Measurements from ENCODE around the gene EBF4. TPM values are rescaled to one million over a fixed set of nuclear protein-coding genes. Genes with fewer than 3 reads are reported as not detected.
A peak's percentile ranks its signal among the peaks of the same experiment; 100 is the strongest.
"Not testable (repeated sequence)": the region's sequence is repeated elsewhere in the genome, so short reads cannot be mapped to it uniquely, and the experiment has no call there.

EBF4 gene
- total RNA-seq, 1 experiment from 2014 or later = not detected

- no peak for DNase-seq (ENCODE audit: low read depth)
Observed at GRCh38 chr20:2673453-2673852, 19.1 kb upstream of the EBF4 start.

GRCh38 chr20:2680046-2680445 lies 12.5 kb upstream of the EBF4 start:
- DNase-seq (ENCODE audit: low read depth) = no peak

GRCh38 chr20:2682040-2682439 lies 10.5 kb upstream of the EBF4 start:
- DNase-seq (ENCODE audit: low read depth) = not testable (repeated sequence)

- DNase-seq (ENCODE audit: low read depth) = not testable (repeated sequence)
Observed at GRCh38 chr20:2684817-2685216, 7.8 kb upstream of the EBF4 start.

- DNase-seq (ENCODE audit: low read depth) = no peak
Observed at GRCh38 chr20:2687514-2687913, 5.1 kb upstream of the EBF4 start.

- DNase-seq (ENCODE audit: low read depth) = peak; percentile 45
Observed at GRCh38 chr20:2688041-2688591, 4.5 kb upstream of the EBF4 start.

GRCh38 chr20:2690213-2690612 lies 2.4 kb upstream of the EBF4 start:
- DNase-seq (ENCODE audit: low read depth) = no peak

- DNase-seq (ENCODE audit: low read depth) = no peak
Observed at GRCh38 chr20:2690718-2691117, 1.9 kb upstream of the EBF4 start.

- no peak for DNase-seq (ENCODE audit: low read depth)
Observed at GRCh38 chr20:2691127-2691526, 1.5 kb upstream of the EBF4 start.

GRCh38 chr20:2691663-2692035 lies 931 bp upstream of the EBF4 start:
- DNase-seq (ENCODE audit: low read depth) = no peak

GRCh38 chr20:2692886-2693285 lies 306 bp downstream of the EBF4 start:
- no peak for DNase-seq (ENCODE audit: low read depth)

- DNase-seq (ENCODE audit: low read depth) = no peak
Observed at GRCh38 chr20:2693286-2694007, 867 bp downstream of the EBF4 start.

GRCh38 chr20:2694008-2694471 lies 1.5 kb downstream of the EBF4 start:
- no peak for DNase-seq (ENCODE audit: low read depth)

- DNase-seq (ENCODE audit: low read depth) = no peak
Observed at GRCh38 chr20:2694519-2694918, 1.9 kb downstream of the EBF4 start.

GRCh38 chr20:2695206-2695983 lies 2.8 kb downstream of the EBF4 start:
- DNase-seq (ENCODE audit: low read depth) = no peak

GRCh38 chr20:2695984-2696525 lies 3.5 kb downstream of the EBF4 start:
- not testable (repeated sequence) for DNase-seq (ENCODE audit: low read depth)

GRCh38 chr20:2696646-2697045 lies 4.1 kb downstream of the EBF4 start:
- no peak for DNase-seq (ENCODE audit: low read depth)

- no peak for DNase-seq (ENCODE audit: low read depth)
Observed at GRCh38 chr20:2697768-2698167, 5.2 kb downstream of the EBF4 start.

- no peak for DNase-seq (ENCODE audit: low read depth)
Observed at GRCh38 chr20:2698186-2698817, 5.7 kb downstream of the EBF4 start.

- no peak for DNase-seq (ENCODE audit: low read depth)
Observed at GRCh38 chr20:2698912-2699311, 6.3 kb downstream of the EBF4 start.

- no peak for DNase-seq (ENCODE audit: low read depth)
Observed at GRCh38 chr20:2699775-2700413, 7.3 kb downstream of the EBF4 start.
